Heart left ventricle (tissue), 16 donors: ENCODE data around the gene STRN3. TPM values are rescaled to one million over a fixed set of nuclear protein-coding genes. Genes with fewer than 3 reads are reported as not detected.
"Not testable (repeated sequence)": the region's sequence is repeated elsewhere in the genome, so short reads cannot be mapped to it uniquely, and the experiment has no call there.

Experiments used
- ATAC-seq, 4 donors: fragments of 200-7000 bp; cut with Tn5 transposase; one replicate each; pipeline ENCODE4 v1.9.1; 2020 to 2022; ENCODE audit warnings: moderate library complexity in 4 of 4, mild to moderate bottlenecking in 3 of 4, moderate number of reproducible peaks in 1 of 4
- DNase-seq, 5 donors: peaks; one replicate each; pipeline ENCODE4 v3.0.0-alpha.2; 2020
- H3K27ac ChIP-seq, 12 donors: fragments of 200-600 bp; sonication (generic) in 4 of 12; one replicate each; pipeline versions ENCODE4 v1.5.0 to v1.8.0; 2016 to 2022; ENCODE audit warnings: mild to moderate bottlenecking in 2 of 12
- H3K27me3 ChIP-seq, 9 donors: fragments of 200-600 bp; sonication (generic) in 2 of 9; one replicate each; pipeline versions ENCODE4 v1.5.1 to v1.8.0; 2016 to 2022; ENCODE audit warnings: mild to moderate bottlenecking in 3 of 9
- H3K36me3 ChIP-seq, 9 donors: fragments of 200-600 bp; sonication (generic) in 2 of 9; one replicate each; pipeline versions ENCODE4 v1.5.0 to v1.8.0; 2018 to 2022; ENCODE audit warnings: mild to moderate bottlenecking in 2 of 9
- H3K4me1 ChIP-seq, 12 donors: fragments of 200-600 bp; sonication (generic) in 4 of 12; one replicate each; pipeline versions ENCODE4 v1.5.0 to v1.8.0; 2016 to 2022; ENCODE audit warnings: mild to moderate bottlenecking in 3 of 12
- H3K4me3 ChIP-seq, 12 donors: fragments of 200-600 bp; sonication (generic) in 4 of 12; one replicate each; pipeline versions ENCODE4 v1.5.0 to v1.8.0; 2017 to 2022; ENCODE audit warnings: mild to moderate bottlenecking in 9 of 12, moderate library complexity in 4 of 12
- H3K9me3 ChIP-seq, 12 donors: fragments of 200-600 bp; sonication (generic) in 4 of 12; one replicate each; pipeline versions ENCODE4 v1.5.0 to v1.8.0; 2016 to 2022; ENCODE audit warnings: mild to moderate bottlenecking in 1 of 12
- CTCF ChIP-seq, 12 donors: fragments of 200-600 bp; sonication (generic) in 4 of 12; IDR thresholded peaks; one replicate each; pipeline versions ENCODE4 v1.5.0 to v1.8.0; 2018 to 2022; ENCODE audit warnings: antibody characterized with exemption in 12 of 12, mild to moderate bottlenecking in 5 of 12
- POLR2A ChIP-seq, 2 donors: fragments of 450-650 bp; IDR thresholded peaks; one replicate each; pipeline ENCODE4 v1.6.1; 2017; ENCODE audit warnings: antibody characterized with exemption in 2 of 2, mild to moderate bottlenecking in 2 of 2, moderate library complexity in 2 of 2
- WGBS, 4 donors: extraction: QIAGEN DNeasy Blood & Tissue Kit in 2 of 4; methylation state at CpG; one replicate each; pipeline versions ENCODE4 v1.1.5 to v1.1.7; 2013 to 2018; 5-methylcytosine and 5-hydroxymethylcytosine counted together
- intact Hi-C, 10 donors: fragments of 100-400 bp; cut with DNase I; formaldehyde crosslinking; loops; one replicate each; pipeline versions ENCODE4 v1.11.1 to v1.14.2; 2022
- polyA plus RNA-seq, 2 donors: library from polyadenylated mRNA; stranded (reverse); fragments of 200-250 nt; gene quantifications; one replicate each; pipeline ENCODE4 v1.2.3, GENCODE V29; 2013
- total RNA-seq, 9 donors: library from RNA; depleted of rRNA in 2 of 9; stranded (reverse); fragments of >200 nt in 2 of 9; fragmentation: NEBNext Ultra II Directional in 3 of 9; extraction: Animal tissue kit (Norgen Biotek cat#: 25700) in 3 of 9; gene quantifications; one replicate each; pipeline versions ENCODE4 v1.1.0 to v1.2.4, GENCODE V29; 2016 to 2023
- donor health status: ischemic (EF 13 %, LVEDD 7.1; RV severe dilation, severe dysfunction).
- donor health status: healthy with polysubstance abuse.
- donor health status: DM: no; HTN: yes; CAD: no.
- donor health status: DM: no; HTN: no; CAD: no.
- donor health status: ischemic (EF 25% LVEDD 6.9; RV normal size, moderate dysfunction).
- donor health status: ischemic (EF 25% LVEDD 5.7; RV mildly dilated, moderate dysfunction).
- donor health status: healthy.
- donor health status: DM: yes; HTN: yes; CAD: no.
- donor health status: ischemic (EF 35%, LVEDD 5.7; RV mildly dilated, moderate dysfunction).
- donor health status: nonischemic (EF 11% LVEDD 7.7; RV severe dilation, severe dysfunction).
- donor health status: DM: yes; HTN: yes; CAD: no.
- donor health status: PGD.
- donor health status: ischemic (EF 29% LVEDD 5.4; RV normal size, mild dysfunction).
- donor health status: nonischemic (EF 23%, LVEDD 6.1; RV moderate dilation, normal function).

STRN3 gene
- total and polyA plus RNA-seq, 11 donors: 11.0 to 60.3 (median 44.4) TPM

- intact Hi-C loops: loop anchor here in 3 of 10 donors (10.0 kb wide), 1 partner anchor 252 kb away; no protein-coding TSS in a partner anchor
- Histone ChIP-seq H3K4me3 (no peak overlapping the region), H3K36me3 (peaks cover 0 to 98% (median 65%) of the 10 kb centered on the region in 9 donors), H3K9me3 (no peaks in the 10 kb centered on the region), H3K27me3 (no peaks in the 10 kb centered on the region), H3K4me1 (no peaks in the 10 kb centered on the region), H3K27ac (no peak overlapping the region)
- ATAC-seq: no peak
- TF ChIP-seq CTCF (IDR thresholded peaks at IDR 0.05) (peak in 7 of 12 donors; percentile 7 to 36 (median 26)), POLR2A (IDR thresholded peaks at IDR 0.05) (no peak)
- no peak for DNase-seq
Observed at GRCh38 chr14:30906752-30907658, 119.2 kb downstream of the STRN3 start.

DNA sequence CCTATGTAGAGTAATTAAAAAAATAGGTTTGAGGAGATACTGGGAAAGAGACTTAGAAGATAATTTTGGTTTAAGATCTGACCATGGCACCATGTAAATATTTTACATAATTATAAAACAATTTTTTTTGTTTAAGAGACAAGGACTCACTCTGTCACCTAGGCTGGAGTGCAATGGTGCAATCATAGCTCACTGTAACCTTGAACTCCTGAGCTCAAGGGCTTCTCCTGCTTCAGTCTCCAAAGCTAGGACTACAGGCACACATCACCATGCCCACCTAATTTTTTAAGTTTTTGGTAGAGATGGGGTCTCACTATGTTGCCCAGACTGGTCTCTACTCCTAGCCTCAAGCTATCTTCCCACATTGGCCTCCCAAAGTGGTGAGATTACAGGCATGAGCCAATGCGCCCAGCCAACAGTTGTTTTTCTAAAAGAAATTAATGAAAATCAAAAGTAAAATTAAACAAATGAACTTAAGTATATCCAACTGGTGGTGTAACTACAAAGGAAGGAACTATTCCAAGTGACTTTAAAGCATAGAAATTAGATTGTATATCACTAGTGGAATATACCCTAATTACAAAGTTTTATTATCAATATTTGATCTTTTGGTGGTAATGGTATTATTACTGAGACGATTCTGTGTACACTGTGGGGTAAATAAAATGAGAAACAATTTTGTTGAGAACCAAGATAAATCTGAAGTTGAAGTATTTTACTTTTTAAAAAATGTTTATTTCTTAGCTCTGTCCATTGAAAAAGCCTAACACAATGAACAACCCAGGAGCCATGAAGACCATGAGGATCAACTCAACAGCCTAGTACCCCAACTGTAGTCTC, 122.7 kb downstream of the STRN3 start:
- Histone ChIP-seq H3K27ac (no peak overlapping the region), H3K27me3 (no peaks in the 10 kb centered on the region), H3K4me3 (no peak overlapping the region), H3K4me1 (no peaks in the 10 kb centered on the region), H3K9me3 (no peaks in the 10 kb centered on the region), H3K36me3 (peaks cover 0 to 91% (median 65%) of the 10 kb centered on the region in 9 donors)
- TF ChIP-seq CTCF (IDR thresholded peaks at IDR 0.05): no peak
- TF ChIP-seq POLR2A (IDR thresholded peaks at IDR 0.05): no peak
- intact Hi-C loops: loop anchor here in 3 of 10 donors (10.0 kb wide), 1 partner anchor 249 kb away; no protein-coding TSS in a partner anchor
- ATAC-seq (no peak), DNase-seq (no peak)
- WGBS, 4 donors: 98 to 99% (median 98%) methylated on average over 2 of the region's 2 CpGs

DNA sequence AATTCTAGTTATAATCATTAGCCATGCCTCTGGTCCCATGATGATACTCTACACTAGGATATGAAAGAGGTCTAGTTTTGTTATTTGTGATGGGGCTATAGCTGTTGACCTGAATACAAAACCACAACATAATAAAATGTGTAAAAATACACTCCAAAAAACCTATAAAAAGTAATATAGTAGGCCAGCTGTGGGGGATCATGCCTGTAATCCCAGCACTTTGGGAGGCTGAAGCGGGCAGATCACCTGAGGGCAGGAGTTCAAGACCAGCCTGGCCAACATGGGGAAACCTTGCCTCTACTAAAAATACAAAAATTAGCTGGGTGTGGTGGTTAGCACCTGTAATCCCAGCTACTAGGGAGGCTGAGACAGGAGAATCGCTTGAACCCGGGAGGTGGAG, 129.1 kb downstream of the STRN3 start:
- ATAC-seq, H3K9me3 ChIP-seq, H3K27me3 ChIP-seq, intact Hi-C loops, H3K4me1 ChIP-seq, H3K4me3 ChIP-seq, H3K27ac ChIP-seq, DNase-seq: not testable (repeated sequence)
- 77 to 98% (median 88%) methylated on average over 3 of the region's 3 CpGs for WGBS, 4 donors
- H3K36me3 ChIP-seq: peaks cover 0 to 73% (median 48%) of the 10 kb centered on the region in 9 donors

- TF ChIP-seq POLR2A (IDR thresholded peaks at IDR 0.05) (no peak), CTCF (IDR thresholded peaks at IDR 0.05) (no peak)
- no peak for DNase-seq
- Histone ChIP-seq H3K27ac (no peak overlapping the region), H3K9me3 (no peaks in the 10 kb centered on the region), H3K27me3 (no peaks in the 10 kb centered on the region), H3K4me3 (no peak overlapping the region), H3K4me1 (peaks cover 0 to 5% (median 0%) of the 10 kb centered on the region in 12 donors), H3K36me3 (peaks cover 0 to 70% (median 44%) of the 10 kb centered on the region in 9 donors)
- intact Hi-C loops: no loop called here
- ATAC-seq: no peak
Observed at GRCh38 chr14:30896435-30896834, 129.7 kb downstream of the STRN3 start.
